CD4-positive, alpha-beta T cell treated with Interleukin-2 at 100 ng/mL for 4 hours (primary cell): ENCODE data around the gene TMPRSS4.

ENCODE experiments used
- DNase-seq: peaks from one replicate; pipeline ENCODE4 v3.0.0-alpha.2; 2020; ENCODE audit warnings: low spot score

TMPRSS4 gene

GRCh38 chr11:118135051-118135795 is 58.3 kb downstream of the TMPRSS4 start:
- DNase-seq: no peak

- no peak for DNase-seq
These were observed 58.9 kb downstream of the TMPRSS4 start for GRCh38 chr11:118135796-118136165.

GRCh38 chr11:118136341-118136740 is 59.5 kb downstream of the TMPRSS4 start:
- DNase-seq: no peak

GRCh38 chr11:118136801-118137200 is 59.9 kb downstream of the TMPRSS4 start:
- DNase-seq: no peak

GRCh38 chr11:118138839-118139420 is 62.1 kb downstream of the TMPRSS4 start:
- DNase-seq: no peak

- DNase-seq: no peak
These were observed 62.7 kb downstream of the TMPRSS4 start for GRCh38 chr11:118139578-118139977.

- DNase-seq: no peak
These were observed 65.2 kb downstream of the TMPRSS4 start for GRCh38 chr11:118142081-118142480.

- peak; percentile 6 for DNase-seq
These were observed 65.9 kb downstream of the TMPRSS4 start for GRCh38 chr11:118142809-118143208.

GRCh38 chr11:118143661-118144185 is 66.8 kb downstream of the TMPRSS4 start:
- no peak for DNase-seq

- no peak for DNase-seq
These were observed 67.7 kb downstream of the TMPRSS4 start for GRCh38 chr11:118144301-118145268.

GRCh38 chr11:118145285-118146227 is 68.7 kb downstream of the TMPRSS4 start:
- DNase-seq: peak; percentile 87

- no peak for DNase-seq
These were observed 69.7 kb downstream of the TMPRSS4 start for GRCh38 chr11:118146554-118146953.

GRCh38 chr11:118147502-118147901 is 70.6 kb downstream of the TMPRSS4 start:
- DNase-seq: no peak

GRCh38 chr11:118148240-118148639 is 71.4 kb downstream of the TMPRSS4 start:
- no peak for DNase-seq

GRCh38 chr11:118148856-118149255 is 72.0 kb downstream of the TMPRSS4 start:
- DNase-seq: no peak

GRCh38 chr11:118149493-118149892 is 72.6 kb downstream of the TMPRSS4 start:
- DNase-seq: no peak

GRCh38 chr11:118151431-118151830 is 74.6 kb downstream of the TMPRSS4 start:
- DNase-seq: no peak

GRCh38 chr11:118152020-118152551 is 75.2 kb downstream of the TMPRSS4 start:
- no peak for DNase-seq

- no peak for DNase-seq
These were observed 75.9 kb downstream of the TMPRSS4 start, which contains the start of gene SCN4B for GRCh38 chr11:118152552-118153471. Gene SCN4B, minus strand, starts transcription at chr11:118152823. Its CDS starts 150 bp downstream, at chr11:118152673.

- DNase-seq: no peak
These were observed 76.6 kb downstream of the TMPRSS4 start for GRCh38 chr11:118153516-118153915.
